Caco-2 (cell line): Measurements from ENCODE around the gene ZFP69. TPM values are rescaled to one million over a fixed set of nuclear protein-coding genes. Genes with fewer than 3 reads are reported as not detected.

Source experiments
- BruUV-seq: library from RNA; stranded (reverse); fragments of 400-500 nt; replicated peaks from 2 replicates; lab custom pipeline; 2021; lab: Mats Ljungman, UMichigan
- CTCF ChIA-PET: fragments of 300-600 bp; sonication (Branson Sonifier 250); formaldehyde crosslinking; loops from one replicate; lab custom pipeline; 2022; ENCODE audit warnings: antibody characterized with exemption; lab: Charles Lee
- POLR2A ChIA-PET: fragments of 300-600 bp; sonication (Branson Sonifier 250); formaldehyde crosslinking; loops from one replicate; lab custom pipeline; 2022; ENCODE audit warnings: antibody characterized with exemption; lab: Charles Lee
- DNase-seq, 2 experiments: peaks; one replicate each; pipeline versions ENCODE4 v3.0.0 to v3.0.0-alpha.2; 2020 to 2022
- H3K27me3 ChIP-seq: replicated peaks from 2 replicates; pipeline ENCODE4 v1.6.0; 2011; ENCODE audit warnings: low read length; ENCODE audit not compliant: control insufficient read depth, insufficient read depth
- H3K36me3 ChIP-seq: 2 replicates; pipeline ENCODE4 v1.5.1; 2011; ENCODE audit warnings: low read length; ENCODE audit not compliant: control insufficient read depth, insufficient read depth
- H3K4me1 ChIP-seq: fragments of 250-450 bp; sonication (Bioruptor Pico); 2 replicates; pipeline ENCODE4 v1.5.1; 2020; ENCODE audit warnings: mild to moderate bottlenecking
- H3K4me3 ChIP-seq: 2 replicates; pipeline ENCODE4 v1.5.1; 2011; ENCODE audit warnings: low read depth, mild to moderate bottlenecking, control low read depth, low read length
- H3K9me3 ChIP-seq: fragments of 250-450 bp; sonication (Bioruptor Pico); 2 replicates; pipeline ENCODE4 v1.5.1; 2020; ENCODE audit warnings: mild to moderate bottlenecking, moderate library complexity
- H3K27ac Mint-ChIP-seq: one replicate; pipeline ENCODE4 v1.8.0; 2022; ENCODE audit warnings: mixed read lengths; ENCODE audit not compliant: unreplicated experiment
- H3K27me3 Mint-ChIP-seq: one replicate; pipeline ENCODE4 v1.8.0; 2022; ENCODE audit warnings: mixed read lengths; ENCODE audit not compliant: insufficient read depth, unreplicated experiment
- H3K36me3 Mint-ChIP-seq: one replicate; pipeline ENCODE4 v1.8.0; 2022; ENCODE audit warnings: mild to moderate bottlenecking, mixed read lengths; ENCODE audit not compliant: insufficient read depth, unreplicated experiment
- H3K4me1 Mint-ChIP-seq: one replicate; pipeline ENCODE4 v1.8.0; 2022; ENCODE audit warnings: low read depth, mixed read lengths; ENCODE audit not compliant: unreplicated experiment
- H3K4me3 Mint-ChIP-seq: one replicate; pipeline ENCODE4 v1.8.0; 2022; ENCODE audit warnings: mild to moderate bottlenecking, moderate library complexity, mixed read lengths; ENCODE audit not compliant: unreplicated experiment
- H3K9me3 Mint-ChIP-seq: one replicate; pipeline ENCODE4 v1.8.0; 2022; ENCODE audit warnings: mixed read lengths; ENCODE audit not compliant: unreplicated experiment
- intact Hi-C: fragments of 100-400 bp; cut with micrococcal nuclease; formaldehyde crosslinking; loops from one replicate; pipeline ENCODE4 v1.10.0; 2022; ENCODE audit not compliant: unreplicated experiment
- total RNA-seq: library from RNA; stranded (reverse); gene quantifications from 2 replicates; pipeline ENCODE4 v1.2.3, GENCODE V29; 2022
- TF ChIP-seq, protein P1 (sequence below), 2 experiments: fragments of 200-600 bp in 1 of 2; IDR thresholded peaks; 1 replicate in 1 of 2; 2 replicates in 1 of 2; pipeline versions ENCODE4 v1.5.1 to v1.8.0; 2011 to 2022; ENCODE audit warnings: antibody characterized with exemption in 1 of 2, control low read depth in 1 of 2, inconsistent platforms in 1 of 2, low read depth in 1 of 2, low read length in 1 of 2, mild to moderate bottlenecking in 1 of 2, moderate library complexity in 1 of 2; ENCODE audit not compliant: insufficient read depth in 1 of 2, severe bottlenecking in 1 of 2, unreplicated experiment in 1 of 2

Gene ZFP69
- total RNA-seq, 1 experiment from 2014 or later: 2.5 TPM

DNA sequence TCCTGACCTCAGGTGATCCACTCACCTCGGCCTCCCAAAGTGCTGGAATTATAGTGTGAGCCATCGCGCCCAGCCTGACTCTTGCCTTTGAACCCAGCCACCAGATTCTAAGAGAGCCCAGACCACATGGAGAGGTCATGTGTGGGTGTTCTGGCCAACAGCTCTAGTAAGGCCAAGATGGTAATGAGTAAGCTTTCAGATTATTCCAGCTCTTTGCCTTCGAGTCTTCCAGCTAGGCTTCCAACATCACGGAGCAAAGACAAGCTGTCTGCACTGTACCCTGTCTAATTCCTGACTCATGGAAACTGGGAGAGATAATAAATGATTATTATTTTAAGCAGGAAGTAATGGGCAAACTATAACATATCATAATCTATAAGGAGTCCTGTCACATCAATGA, 41.6 kb upstream of the ZFP69 start:
- TF ChIP-seq, protein P1, sequence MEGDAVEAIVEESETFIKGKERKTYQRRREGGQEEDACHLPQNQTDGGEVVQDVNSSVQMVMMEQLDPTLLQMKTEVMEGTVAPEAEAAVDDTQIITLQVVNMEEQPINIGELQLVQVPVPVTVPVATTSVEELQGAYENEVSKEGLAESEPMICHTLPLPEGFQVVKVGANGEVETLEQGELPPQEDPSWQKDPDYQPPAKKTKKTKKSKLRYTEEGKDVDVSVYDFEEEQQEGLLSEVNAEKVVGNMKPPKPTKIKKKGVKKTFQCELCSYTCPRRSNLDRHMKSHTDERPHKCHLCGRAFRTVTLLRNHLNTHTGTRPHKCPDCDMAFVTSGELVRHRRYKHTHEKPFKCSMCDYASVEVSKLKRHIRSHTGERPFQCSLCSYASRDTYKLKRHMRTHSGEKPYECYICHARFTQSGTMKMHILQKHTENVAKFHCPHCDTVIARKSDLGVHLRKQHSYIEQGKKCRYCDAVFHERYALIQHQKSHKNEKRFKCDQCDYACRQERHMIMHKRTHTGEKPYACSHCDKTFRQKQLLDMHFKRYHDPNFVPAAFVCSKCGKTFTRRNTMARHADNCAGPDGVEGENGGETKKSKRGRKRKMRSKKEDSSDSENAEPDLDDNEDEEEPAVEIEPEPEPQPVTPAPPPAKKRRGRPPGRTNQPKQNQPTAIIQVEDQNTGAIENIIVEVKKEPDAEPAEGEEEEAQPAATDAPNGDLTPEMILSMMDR (IDR thresholded peaks at IDR 0.05; ENCODE audit: insufficient read depth in 1 of 2, low read depth in 1 of 2, low read length in 1 of 2, severe bottlenecking in 1 of 2, unreplicated experiment in 1 of 2): no peak
- Histone ChIP-seq H3K4me3 (no peak overlapping the region), H3K4me1 (no peaks in the 10 kb centered on the region), H3K9me3 (no peaks in the 10 kb centered on the region), H3K27me3 (no peaks in the 10 kb centered on the region), H3K36me3 (no peaks in the 10 kb centered on the region)
- no peaks in the 10 kb centered on the region for H3K27me3 Mint-ChIP-seq
- no peaks in the 10 kb centered on the region for H3K9me3 Mint-ChIP-seq
- no peaks in the 10 kb centered on the region for H3K4me1 Mint-ChIP-seq
- H3K4me3 Mint-ChIP-seq: no peak overlapping the region
- intact Hi-C loops: no loop called here
- CTCF ChIA-PET: interaction anchor here (0.6 kb wide), 1 partner anchor 97 kb away, joined by 3 read pairs; no protein-coding TSS in a partner anchor
- no peak overlapping the region for H3K27ac Mint-ChIP-seq
- no peaks in the 10 kb centered on the region for H3K36me3 Mint-ChIP-seq
- POLR2A ChIA-PET: no interaction called here
- DNase-seq: no peak
- BruUV-seq: no TSS peak

GRCh38 chr1:40435876-40436275, 41.2 kb upstream of the ZFP69 start:
- no peaks in the 10 kb centered on the region for H3K36me3 Mint-ChIP-seq

GRCh38 chr1:40438391-40439015, 38.6 kb upstream of the ZFP69 start:
- BruUV-seq: no TSS peak
- H3K4me1 Mint-ChIP-seq: no peaks in the 10 kb centered on the region
- H3K27me3 Mint-ChIP-seq: no peaks in the 10 kb centered on the region
- POLR2A ChIA-PET: no interaction called here
- H3K4me3 Mint-ChIP-seq: no peak overlapping the region
- TF ChIP-seq, protein P1 (IDR thresholded peaks at IDR 0.05; ENCODE audit: insufficient read depth in 1 of 2, low read depth in 1 of 2, low read length in 1 of 2, severe bottlenecking in 1 of 2, unreplicated experiment in 1 of 2): peak in 1 of 2 experiments; percentile 30
- Histone ChIP-seq H3K27me3 (no peaks in the 10 kb centered on the region), H3K4me1 (no peaks in the 10 kb centered on the region), H3K36me3 (no peaks in the 10 kb centered on the region), H3K4me3 (no peak overlapping the region), H3K9me3 (no peaks in the 10 kb centered on the region)
- intact Hi-C loops: no loop called here
- CTCF ChIA-PET: interaction anchor here (0.6 to 0.7 kb wide), 2 partner anchors 33 to 294 kb away, joined by 3 to 6 read pairs; no protein-coding TSS in a partner anchor
- no peak overlapping the region for H3K27ac Mint-ChIP-seq
- no peaks in the 10 kb centered on the region for H3K36me3 Mint-ChIP-seq
- DNase-seq: peak in 1 of 2 experiments; percentile 13
- no peaks in the 10 kb centered on the region for H3K9me3 Mint-ChIP-seq

More at GRCh38 chr1:40435876-40436275, 41.2 kb upstream of the ZFP69 start:
- Mint-ChIP-seq H3K27me3 (no peaks in the 10 kb centered on the region), H3K4me3 (no peak overlapping the region), H3K27ac (no peak overlapping the region), H3K4me1 (no peaks in the 10 kb centered on the region), H3K9me3 (no peaks in the 10 kb centered on the region)
- no peak for DNase-seq
- no peak overlapping the region for H3K4me3 ChIP-seq
- TF ChIP-seq, protein P1 (IDR thresholded peaks at IDR 0.05; ENCODE audit: insufficient read depth in 1 of 2, low read depth in 1 of 2, low read length in 1 of 2, severe bottlenecking in 1 of 2, unreplicated experiment in 1 of 2): no peak
- H3K27me3 ChIP-seq: no peaks in the 10 kb centered on the region
- no peaks in the 10 kb centered on the region for H3K4me1 ChIP-seq
- no peaks in the 10 kb centered on the region for H3K36me3 ChIP-seq
- intact Hi-C loops: no loop called here
- BruUV-seq: no TSS peak
- CTCF ChIA-PET: no interaction called here
- POLR2A ChIA-PET: no interaction called here
- no peaks in the 10 kb centered on the region for H3K9me3 ChIP-seq
